Measurements from ENCODE around the gene ADCY2.

Gene ADCY2

DNA sequence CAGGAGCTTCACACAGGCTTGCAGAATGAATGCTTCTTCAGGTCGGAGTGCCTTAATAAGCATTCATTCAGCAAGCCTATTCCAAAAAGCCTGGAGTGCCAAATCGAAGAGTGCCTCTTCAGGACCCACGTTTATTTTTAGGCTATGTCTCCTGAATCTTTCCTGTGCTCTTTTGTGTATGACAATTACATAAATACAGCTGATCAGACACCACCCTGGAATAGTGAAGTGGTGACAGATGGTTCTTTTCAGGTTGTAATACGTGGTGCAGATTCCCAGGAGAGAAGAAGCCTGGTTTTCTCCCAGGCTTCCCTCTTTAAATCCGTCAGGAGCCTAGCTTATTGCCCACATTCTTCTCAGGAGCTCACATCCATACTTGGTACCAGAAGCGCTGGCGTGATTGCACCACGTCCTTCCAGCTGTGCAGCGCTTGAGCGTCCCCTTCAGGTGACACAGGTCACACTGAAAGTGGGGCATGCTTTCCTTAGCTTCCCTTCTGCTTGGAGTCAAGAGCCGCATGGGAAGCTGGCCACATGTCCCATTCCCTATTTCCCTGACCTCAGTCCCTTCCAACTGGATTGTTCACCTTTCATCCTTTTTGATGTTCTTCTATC, 123.1 kb downstream of the ADCY2 start:
- DNase-seq, result no peak

DNA sequence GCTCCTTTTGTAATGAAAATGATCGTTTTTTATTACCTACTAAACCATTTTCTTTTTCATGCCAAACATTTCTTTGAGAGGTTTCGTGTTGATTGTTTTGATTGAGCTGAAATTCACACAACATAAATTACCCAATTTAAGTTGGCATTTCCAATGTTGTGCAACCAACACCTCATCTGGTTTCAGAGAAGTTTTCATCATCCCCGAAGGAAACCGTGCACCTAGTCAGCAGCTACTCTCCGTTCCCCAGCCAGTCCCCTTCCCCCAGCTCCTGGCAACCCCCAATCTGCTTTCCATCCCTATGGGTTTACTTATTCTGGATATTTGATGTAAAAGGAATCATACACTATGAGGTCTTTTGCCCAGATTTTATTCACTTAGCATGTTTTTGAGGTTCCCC, 123.6 kb downstream of the ADCY2 start:
- no peak for DNase-seq

DNA sequence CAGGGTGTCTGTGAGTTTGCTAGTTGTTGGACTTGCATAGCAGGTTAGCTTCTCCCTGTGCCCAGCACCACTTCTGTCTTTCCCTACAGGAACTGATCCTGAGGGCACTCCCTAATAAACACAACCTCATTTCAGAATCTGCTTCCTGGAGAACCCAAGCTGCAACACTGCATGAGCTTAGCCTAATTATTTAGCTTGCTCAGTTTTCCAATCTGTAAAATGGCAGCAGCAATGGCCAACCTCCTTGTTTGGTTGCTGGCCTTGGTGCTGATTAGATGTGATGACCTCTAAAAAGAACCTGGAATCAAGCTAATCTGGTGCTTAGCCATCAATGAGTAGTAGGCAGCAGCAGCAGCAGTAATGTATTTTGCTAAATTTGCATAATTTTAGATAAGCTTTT, 133.9 kb downstream of the ADCY2 start:
- no peak for DNase-seq

DNA sequence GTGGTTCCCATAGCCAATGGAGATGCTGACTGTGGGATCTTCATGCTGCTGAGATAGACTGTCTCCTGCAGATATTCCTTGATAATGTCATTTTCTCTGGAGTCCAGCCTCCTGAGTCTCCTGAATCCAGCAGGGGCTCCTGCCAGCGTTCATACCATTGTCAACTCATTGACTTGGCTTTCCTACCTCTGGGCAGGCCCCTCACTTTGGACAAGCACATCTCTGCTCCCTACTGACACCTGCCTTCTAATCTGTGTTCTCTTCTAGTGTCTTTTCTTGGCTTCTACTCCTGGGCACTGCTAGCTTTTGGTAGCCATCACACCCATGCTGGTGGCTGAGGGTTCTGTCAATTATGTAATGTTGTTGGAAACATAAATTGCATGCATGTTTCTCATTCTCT, 138.0 kb downstream of the ADCY2 start:
- DNase-seq, result no peak

DNA sequence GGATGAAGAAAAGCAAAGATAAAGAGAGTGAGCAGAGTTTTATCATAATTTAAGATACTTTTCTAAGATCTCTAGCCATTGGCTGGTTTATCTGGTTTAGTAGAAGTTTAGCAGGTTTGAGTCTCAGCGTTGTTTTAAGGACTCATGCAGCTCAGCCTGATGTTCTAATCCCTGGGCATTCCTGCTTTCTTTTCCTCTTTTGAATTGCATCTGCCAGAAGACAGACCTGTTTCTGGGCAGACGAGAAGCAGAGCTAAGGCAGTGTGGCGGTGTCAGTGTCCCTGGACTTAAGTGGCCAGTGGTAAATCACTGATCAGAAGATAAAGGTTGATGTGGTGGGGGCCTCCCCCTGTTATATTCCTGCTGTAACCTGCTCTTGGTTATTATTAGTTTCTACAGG, 138.6 kb downstream of the ADCY2 start:
- DNase-seq, result no peak

DNA sequence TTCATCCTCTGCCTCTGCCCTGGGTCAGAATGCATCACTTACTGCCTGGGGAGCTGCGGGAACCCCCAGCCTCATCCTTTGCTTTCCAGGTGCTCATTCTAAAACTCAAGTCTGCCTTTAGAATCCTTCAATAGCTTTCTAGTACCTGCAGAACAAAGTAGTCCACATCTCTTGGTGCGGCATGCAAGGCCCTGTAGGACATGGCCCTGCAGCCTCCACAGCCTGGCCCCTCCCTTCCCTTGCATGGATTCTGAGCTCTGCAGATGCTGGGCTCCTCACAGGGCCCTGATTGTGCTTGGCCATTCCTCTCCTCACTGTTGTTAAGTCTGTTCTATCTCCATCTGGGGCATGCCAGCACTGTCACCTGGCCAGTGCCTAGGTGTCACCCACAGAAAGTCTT, 141.6 kb downstream of the ADCY2 start:
- DNase-seq, result no peak

DNA sequence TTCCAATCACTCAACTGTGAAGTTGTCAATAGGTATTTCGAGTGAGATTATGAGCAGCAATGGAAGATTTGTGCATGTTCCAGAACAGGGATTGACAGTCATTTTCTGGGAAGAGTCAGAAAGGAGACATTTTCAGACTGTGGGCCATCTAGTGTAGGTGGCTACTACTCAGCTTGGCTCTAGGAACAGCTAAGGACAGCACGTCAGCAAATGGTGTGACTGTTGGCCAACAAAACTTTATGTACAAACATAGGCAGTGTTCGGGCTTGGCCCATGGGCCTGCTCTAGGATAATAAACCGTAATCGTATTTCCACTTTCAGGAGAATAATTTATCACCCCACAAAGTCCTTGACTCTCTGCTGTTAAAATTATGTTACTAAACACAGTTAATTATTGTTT, 143.6 kb downstream of the ADCY2 start:
- DNase-seq, result no peak

DNA sequence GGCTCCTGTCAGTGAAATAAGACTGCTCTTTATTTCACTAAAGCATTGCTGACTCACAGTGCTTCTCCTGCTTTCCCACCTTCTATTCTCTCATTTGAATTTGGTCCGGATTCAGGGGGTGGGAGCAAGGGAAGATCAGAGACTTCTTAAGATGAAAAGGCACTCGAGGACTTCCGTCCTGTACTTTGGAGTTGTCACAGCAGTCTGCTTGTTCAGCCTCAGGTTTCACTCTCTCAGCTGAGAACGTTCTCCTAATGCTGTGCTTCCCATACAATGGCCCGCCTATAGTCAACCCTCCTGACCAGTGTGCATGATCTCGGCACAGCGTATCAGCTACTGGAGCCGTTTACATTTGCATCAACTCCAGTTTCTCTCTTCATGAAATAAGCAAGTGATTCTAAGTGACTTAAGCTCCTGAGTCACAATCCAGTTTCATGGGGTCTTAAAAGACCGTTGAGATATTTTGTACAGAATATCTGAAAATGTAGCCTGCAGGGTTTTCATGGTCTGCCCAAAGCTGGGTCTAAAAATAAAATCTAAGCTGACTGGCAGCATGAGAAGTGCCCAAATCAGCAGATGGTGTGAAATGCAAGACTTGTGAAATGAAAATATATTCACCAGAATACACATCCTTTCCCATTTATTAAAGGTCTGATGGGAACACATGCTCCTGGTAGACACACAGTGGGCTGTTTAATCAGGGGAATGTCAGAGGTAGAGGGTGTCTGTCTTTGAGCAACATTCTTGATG, 145.0 kb downstream of the ADCY2 start:
- no peak for DNase-seq

DNA sequence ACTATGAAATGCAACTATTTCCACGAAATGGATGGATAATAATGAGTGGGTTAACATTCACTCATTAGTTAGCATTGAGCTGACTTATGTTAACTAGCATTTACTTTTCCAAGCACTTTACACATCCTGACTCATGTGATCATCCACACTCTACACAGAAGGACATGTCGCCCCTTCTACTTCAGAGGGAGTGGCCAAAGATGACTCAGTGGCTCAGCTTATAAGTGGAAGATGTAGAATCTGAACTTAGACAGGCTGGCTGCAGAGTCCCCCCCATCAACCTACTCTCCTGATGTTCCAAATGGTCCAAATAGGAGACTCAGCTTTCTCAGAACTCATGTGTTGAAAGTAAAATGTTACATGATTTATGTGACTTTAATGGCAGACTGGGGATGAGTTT, 146.0 kb downstream of the ADCY2 start:
- no peak for DNase-seq

DNA sequence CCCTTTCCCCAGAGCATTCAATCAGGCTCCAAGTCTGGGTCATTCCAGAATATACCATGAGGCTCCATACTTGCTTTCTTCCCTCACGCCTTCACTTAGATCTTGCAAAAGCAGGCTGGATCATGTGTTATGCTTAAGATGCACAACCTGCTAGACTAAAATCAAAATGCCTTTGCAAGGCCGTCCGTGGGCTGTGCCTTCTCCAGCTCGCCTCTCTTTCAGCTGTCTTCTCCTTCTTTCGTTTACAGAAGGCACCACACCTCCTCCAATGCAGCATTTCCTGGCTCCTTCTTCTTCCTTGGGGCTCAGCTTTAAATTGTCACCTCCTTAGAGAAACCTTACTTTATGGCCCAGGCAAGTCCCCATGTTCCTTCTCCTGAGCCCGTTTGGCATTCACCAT, 150.6 kb downstream of the ADCY2 start:
- no peak for DNase-seq

DNA sequence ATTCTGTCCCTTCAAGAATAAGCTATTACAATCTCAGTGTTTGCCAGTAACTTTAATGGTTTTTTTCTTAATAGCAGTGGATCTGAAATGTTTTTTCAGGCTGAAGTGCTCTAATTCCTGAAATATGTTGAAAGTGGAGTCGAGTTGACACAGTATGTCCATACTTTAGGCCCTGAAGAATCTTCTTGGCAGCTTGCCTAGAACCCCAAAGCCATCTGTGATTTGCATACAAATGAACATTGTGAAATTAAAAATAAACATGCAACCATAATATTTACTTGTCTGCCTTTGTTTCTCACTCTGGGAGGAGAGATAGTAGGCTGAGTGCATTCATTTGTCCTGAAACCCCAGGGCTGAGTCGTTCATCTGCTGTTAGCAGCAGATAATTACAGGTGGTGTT, 152.7 kb downstream of the ADCY2 start:
- no peak for DNase-seq

DNA sequence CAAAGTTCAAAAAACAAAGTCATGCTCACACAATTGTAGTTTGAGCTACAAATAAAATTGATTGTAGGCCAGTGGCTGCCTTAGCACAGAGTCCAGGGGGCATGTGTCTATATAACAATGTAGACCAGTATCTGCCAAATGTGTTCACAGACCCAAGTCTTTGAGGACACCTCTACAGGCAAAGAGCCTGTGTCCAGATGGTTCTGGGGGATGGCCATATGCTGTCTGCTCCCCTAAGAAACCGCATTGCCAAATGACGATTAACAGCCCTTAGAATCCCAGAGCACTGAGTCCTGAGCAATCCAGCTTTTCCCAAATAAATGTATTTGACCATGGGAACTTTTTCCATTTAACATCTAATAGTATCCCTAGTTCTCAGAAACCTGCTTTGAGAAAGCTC, 169.6 kb downstream of the ADCY2 start:
- no peak for DNase-seq

DNA sequence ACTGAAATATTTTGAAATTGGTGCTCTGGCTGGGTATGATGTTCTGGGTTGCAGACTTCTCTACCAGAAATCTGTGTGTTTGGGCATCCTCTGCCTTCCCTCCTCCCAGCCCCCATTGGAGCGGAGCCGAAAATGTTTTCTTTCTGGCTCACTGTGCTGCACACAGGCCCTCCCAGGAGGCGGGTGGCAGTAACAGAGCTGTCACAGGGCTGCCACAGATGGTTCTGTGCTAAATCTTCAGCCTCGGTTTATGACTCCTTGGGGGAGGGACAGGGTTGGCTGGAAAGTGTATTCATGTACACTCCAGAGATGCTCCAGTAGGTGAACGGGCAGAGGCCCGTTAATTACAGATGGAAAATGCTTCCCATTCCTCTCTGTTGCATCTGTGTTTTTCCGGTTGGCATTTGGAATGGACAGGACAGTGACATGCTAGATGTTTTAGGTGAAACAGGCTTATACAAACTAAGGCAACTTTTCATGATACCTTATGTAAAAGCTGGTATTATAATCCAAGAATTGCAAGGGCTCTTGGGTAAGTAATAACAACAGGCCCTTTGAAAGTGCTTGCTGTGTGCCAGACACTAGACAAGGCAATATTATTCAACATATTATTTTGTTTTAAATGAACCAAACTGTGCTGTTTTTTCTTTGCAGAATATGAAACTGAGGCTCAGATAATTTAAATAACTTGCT, 180.2 kb downstream of the ADCY2 start:
- DNase-seq, result no peak

DNA sequence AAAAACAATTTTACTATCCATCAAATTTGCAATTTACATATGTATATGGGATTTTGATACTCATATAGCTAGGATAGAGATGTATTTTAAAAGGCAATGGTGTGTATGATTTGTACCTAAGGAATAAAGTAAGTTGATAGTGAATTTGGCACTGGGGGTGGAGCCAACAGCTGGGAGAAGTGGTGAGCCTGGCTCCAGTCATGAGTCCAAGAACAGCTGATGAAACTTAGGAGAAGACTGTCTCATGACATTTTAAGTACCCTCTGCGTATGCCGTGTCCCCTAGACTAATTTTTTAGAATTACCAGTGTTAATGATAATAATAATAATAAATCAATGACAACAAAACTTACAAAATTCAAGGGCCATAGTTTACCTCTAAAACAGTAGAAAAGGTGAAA, 181.4 kb downstream of the ADCY2 start:
- DNase-seq, result no peak

DNA sequence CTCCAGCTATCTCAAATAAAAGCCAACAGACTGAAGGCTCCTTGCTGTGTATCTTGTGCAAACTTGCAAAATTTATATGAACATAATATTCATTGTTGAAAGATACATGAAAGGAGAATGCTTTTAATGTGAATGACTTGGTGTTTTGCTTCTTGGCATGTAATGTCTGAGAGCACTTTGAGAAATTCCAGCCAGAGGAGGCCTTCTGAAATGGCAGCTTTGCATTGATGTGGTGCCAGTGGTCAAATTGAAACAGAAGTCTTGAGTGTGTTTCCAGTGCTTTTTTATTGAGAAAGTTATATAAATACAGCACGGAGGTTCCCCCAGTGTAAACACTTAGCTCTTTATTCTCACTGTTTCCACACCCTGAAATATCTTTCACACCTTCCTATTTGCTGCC, 182.1 kb downstream of the ADCY2 start:
- no peak for DNase-seq

DNA sequence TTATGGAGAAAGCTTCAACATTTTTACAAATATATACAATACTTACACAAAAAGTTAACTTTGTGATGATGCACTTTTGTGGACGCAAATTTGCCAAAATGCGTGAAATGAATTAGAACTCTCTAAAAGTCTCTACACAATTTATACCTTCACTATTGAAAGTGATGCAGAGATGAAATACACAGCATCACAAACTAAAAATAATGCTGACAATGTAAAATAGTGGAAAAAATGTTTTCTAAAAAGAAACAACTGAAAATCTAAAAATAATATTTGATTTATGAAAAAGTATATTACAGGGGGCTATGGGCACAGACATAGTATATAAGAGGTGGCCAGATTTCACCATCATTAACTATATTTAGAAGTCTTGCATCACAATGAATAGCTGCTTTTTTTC, 188.8 kb downstream of the ADCY2 start:
- DNase-seq, result no peak

DNA sequence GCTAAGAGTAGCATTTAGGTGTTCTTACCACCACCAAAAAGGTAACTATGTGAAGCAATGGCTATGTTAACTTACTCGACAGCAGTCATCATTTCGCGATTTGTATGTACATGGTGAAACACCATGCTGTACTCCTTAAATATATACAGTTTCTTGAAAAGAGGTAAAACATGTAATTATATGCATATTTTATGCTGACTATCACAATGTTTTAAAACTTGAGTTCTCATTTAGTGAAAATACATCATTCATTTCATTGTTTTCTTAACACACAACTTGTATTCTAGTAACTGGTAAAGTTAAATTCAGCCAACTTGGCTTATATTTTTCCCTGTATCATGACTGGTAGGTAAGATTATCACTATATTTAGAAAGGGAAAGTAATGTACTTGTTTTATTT, 189.9 kb downstream of the ADCY2 start:
- no peak for DNase-seq

DNA sequence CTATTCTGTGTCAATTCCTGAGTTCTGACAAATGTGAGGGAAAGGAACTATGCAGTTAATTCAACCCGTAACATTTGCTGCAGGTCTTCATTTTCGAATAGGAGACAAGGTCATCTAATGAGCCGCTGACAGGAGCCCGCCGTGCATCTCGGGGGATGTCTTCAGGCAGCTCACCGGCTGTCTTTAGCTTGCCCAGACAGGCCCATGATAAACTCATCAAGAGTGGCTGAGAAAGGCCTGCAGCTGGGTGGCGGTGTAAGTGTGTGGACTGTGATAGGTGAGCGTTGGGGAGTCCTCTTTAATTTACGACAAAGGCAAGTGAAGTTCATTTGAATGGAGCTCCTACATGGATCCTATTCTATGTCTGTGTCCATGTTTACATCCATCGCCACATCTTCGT, 190.5 kb downstream of the ADCY2 start:
- no peak for DNase-seq

DNA sequence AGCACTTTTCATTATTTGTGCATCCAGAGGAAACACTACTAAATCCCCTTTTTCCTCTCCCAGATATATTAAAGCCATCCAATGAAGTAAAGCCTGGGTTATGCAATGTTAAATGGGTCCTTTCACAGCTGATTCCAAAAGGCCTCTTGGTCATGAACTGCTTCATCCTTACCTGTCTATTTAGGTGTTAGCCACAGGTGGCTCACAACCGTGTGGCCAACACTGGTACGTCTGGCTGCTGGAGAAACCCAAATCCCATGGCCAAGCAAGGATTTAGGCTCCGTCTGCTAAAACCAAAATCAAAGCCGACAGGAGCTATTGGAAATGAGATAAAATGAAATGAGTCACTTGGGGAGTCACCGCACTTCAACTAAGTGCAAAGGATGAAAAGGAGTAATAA, 193.9 kb downstream of the ADCY2 start:
- no peak for DNase-seq

DNA sequence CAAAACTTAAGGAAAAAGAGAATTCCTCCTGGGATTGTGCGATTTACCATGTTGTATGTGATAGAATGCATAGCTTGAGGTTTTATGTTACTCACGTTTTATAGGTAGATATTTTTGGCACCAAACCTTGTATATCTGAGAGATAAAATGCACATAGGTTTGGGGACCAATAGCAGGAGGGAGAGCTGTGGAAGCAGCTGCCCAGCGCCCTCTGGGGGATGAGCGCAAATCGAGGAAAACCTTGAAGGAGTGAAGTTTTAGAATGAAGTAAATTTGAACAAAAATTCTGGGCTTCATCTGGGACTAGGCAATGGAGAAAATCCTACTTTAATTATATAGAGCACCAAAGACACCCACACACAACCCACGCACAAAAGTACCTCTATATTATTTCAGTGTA, 197.0 kb downstream of the ADCY2 start:
- DNase-seq, result no peak

DNA sequence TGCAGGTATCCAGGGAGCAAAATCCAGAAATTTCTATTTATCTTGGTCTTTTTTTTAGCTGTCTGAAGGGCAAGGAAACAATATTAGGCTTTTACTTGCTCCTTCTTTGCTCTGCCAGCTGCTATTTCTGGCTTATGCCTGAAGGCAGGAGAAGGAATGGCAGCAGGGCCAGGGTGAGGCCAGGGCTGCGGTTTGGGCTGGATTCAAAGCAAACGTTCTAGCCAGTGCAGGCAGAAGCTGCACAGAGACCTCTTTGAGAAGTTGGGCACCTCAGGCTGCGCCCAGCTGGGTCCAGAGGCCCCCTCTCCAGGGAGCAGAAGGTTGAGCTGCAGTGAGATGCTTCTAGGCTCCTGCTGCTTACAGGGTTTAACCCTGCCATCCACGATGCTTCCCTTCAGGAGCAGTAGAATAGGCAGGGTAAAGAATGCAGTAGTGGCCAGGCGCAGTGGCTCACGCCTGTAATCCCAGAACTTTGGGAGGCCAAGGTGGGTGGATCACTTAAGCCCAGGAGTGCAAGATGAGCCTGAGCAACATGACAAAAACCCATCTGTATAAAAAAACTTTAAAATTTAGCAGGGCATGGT, 201.2 kb downstream of the ADCY2 start:
- DNase-seq, result no peak

DNA sequence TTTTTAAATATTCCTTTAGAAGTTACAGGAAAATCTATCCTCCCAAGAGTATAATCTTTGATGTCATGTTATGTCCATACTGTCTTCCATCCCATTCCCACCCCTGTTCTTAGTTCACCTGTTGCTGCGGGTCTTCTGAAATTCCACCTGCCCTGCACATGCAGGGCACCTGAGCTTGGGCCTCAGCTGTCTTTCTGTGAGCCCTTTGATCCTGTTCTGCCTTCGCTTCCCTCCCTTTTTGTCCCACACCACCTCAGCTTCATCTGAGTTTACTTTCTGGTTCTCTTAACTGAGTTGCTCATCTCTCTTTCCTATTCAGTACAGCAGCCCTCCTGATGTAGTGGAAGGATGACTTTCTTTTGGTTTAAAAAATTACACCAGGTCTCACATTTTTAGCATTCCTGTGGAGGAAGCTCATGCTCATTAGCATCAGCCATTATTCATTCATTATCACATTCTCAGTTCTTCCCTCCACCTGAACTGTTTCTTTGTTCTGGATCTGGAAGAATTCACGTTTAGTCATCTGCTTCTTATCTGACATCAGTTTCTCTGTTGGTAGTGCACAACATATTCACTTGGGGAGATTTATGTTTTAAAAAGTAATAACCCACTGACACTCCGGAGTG, 211.0 kb downstream of the ADCY2 start:
- peak; percentile 50 for DNase-seq

DNA sequence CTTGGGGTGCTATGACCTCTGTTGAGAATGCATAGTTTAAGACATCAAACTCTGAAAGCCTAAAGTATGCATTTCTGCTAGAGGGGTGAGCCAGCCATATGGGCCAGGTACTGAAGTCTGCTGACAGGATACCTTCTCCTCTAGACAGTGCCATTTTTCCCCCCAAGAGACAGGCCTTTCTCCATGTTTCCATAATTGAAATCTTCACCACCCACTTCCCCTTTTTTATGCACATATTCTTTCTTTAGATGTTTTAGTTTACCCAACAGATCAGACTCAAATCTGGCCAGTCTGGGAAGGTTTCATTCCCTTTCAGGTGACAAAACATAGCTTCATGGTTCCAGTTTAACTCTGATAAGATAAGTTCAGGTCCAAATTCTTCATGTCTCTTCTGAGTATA, 212.8 kb downstream of the ADCY2 start:
- no peak for DNase-seq

DNA sequence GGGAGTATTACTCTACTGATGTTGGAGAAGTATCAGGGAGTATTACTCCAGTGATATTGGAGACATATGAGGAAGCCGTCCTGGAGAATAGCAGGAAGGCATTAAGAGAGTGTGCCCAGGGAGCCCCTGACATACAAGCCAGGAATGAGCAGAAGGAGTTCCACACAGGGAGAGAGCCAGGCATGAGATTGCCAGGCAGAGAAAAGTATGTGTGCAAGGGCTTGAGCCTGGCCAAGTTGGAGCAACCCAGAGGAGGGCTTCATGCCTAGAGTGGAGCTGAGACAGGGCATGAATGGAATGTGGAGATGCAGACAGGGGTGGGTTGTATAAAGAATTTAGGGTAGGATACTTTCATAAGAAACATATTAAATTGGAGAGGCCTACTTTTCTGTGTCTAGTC, 213.8 kb downstream of the ADCY2 start:
- no peak for DNase-seq
